Kidney (tissue), 14 donors: ENCODE data around the gene CPS1. TPM values are rescaled to one million over a fixed set of nuclear protein-coding genes. Genes with fewer than 3 reads are reported as not detected.
A peak's percentile ranks its signal among the peaks of the same experiment; 100 is the strongest.

ENCODE experiments used
- DNase-seq, 5 donors: peaks; one replicate each; pipeline ENCODE4 v3.0.0-alpha.2; 2013 to 2020
- FAIRE-seq: peaks from 2 replicates; lab custom pipeline; 2012; peaks lifted over from hg19 to GRCh38; lab: Jason Lieb, UNC
- H3K27ac ChIP-seq, 2 donors: one replicate each; pipeline ENCODE4 v1.7.0; 2013; ENCODE audit warnings: low read depth in 2 of 2, low read length in 2 of 2, inconsistent platforms in 1 of 2
- H3K27me3 ChIP-seq: one replicate; pipeline ENCODE4 v1.7.1; 2013; ENCODE audit warnings: low read length, inconsistent platforms; ENCODE audit not compliant: control insufficient read depth, insufficient read depth
- H3K36me3 ChIP-seq, 3 donors: one replicate each; pipeline versions ENCODE4 v1.7.0 to v1.7.1; 2013; ENCODE audit warnings: low read length in 3 of 3, control low read depth in 1 of 3, inconsistent platforms in 1 of 3; ENCODE audit not compliant: insufficient read depth in 3 of 3, control insufficient read depth in 2 of 3
- H3K4me1 ChIP-seq, 3 donors: one replicate each; pipeline versions ENCODE4 v1.7.0 to v1.7.1; 2013; ENCODE audit warnings: low read length in 3 of 3, inconsistent platforms in 1 of 3, low read depth in 1 of 3; ENCODE audit not compliant: control insufficient read depth in 2 of 3, insufficient read depth in 2 of 3
- H3K4me3 ChIP-seq, 3 donors: one replicate each; pipeline versions ENCODE4 v1.7.0 to v1.8.1; 2013; ENCODE audit warnings: low read length in 3 of 3, control low read depth in 1 of 3, inconsistent platforms in 1 of 3
- H3K9ac ChIP-seq, 3 donors: one replicate each; pipeline versions ENCODE4 v1.7.0 to v1.7.1; 2013; ENCODE audit warnings: low read length in 3 of 3, control low read depth in 1 of 3, inconsistent platforms in 1 of 3
- H3K9me3 ChIP-seq, 3 donors: one replicate each; pipeline versions ENCODE4 v1.7.0 to v1.7.1; 2013; ENCODE audit warnings: low read length in 3 of 3, control low read depth in 1 of 3, inconsistent platforms in 1 of 3; ENCODE audit not compliant: control insufficient read depth in 2 of 3, insufficient read depth in 1 of 3
- CTCF ChIP-seq: IDR thresholded peaks from 3 replicates; pipeline ENCODE4 v1.5.1; 2012; ENCODE audit warnings: mild to moderate bottlenecking, moderate library complexity, borderline replicate concordance; ENCODE audit not compliant: insufficient read depth; ENCODE audit errors: extremely low read depth
- intact Hi-C: fragments of 100-400 bp; cut with DNase I; formaldehyde crosslinking; loops from one replicate; pipeline ENCODE4 v1.11.1; 2022
- polyA plus RNA-seq: library from polyadenylated mRNA; stranded (reverse); fragments of 350-450 nt; fragmentation: Illumina TruSeq; extraction: RNeasy Lipid Tissue Mini Kit (QIAGEN cat#74804); gene quantifications from one replicate; pipeline ENCODE4 v1.2.3, GENCODE V29; 2014; ENCODE audit warnings: low read depth, low replicate concordance; ENCODE audit not compliant: insufficient read depth
- total RNA-seq: library from RNA; stranded (reverse); fragmentation: NEBNext Ultra II Directional; extraction: Animal tissue kit (Norgen Biotek cat#: 25700); gene quantifications from one replicate; pipeline ENCODE4 v1.2.1, GENCODE V29; 2021
- donor health status: control.
- donor health status: control.
- donor health status: control.
- donor health status: control.
- donor health status: control.
- donor health status: DM: yes; HTN: yes; CAD: no.
- donor health status: Normal renal cell carcinoma (clear cell type).

Gene CPS1
- total and polyA plus RNA-seq, 2 donors from 2014 or later: 6.7 TPM

GRCh38 chr2:210715560-210716082 lies 159.2 kb downstream of the CPS1 start:
- H3K27ac ChIP-seq: no peak overlapping the region
- no peak overlapping the region for H3K9ac ChIP-seq
- H3K9me3 ChIP-seq: no peaks in the 10 kb centered on the region
- no peaks in the 10 kb centered on the region for H3K36me3 ChIP-seq
- no peaks in the 10 kb centered on the region for H3K27me3 ChIP-seq
- no peaks in the 10 kb centered on the region for H3K4me1 ChIP-seq
- H3K4me3 ChIP-seq: no peak overlapping the region
- intact Hi-C loops: no loop called here
- FAIRE-seq (no peak), DNase-seq (no peak)
- no peak for TF ChIP-seq CTCF

- H3K4me1 ChIP-seq: no peaks in the 10 kb centered on the region
- intact Hi-C loops: no loop called here
- FAIRE-seq: no peak
- H3K27me3 ChIP-seq: no peaks in the 10 kb centered on the region
- no peaks in the 10 kb centered on the region for H3K9me3 ChIP-seq
- no peak for DNase-seq
- no peaks in the 10 kb centered on the region for H3K36me3 ChIP-seq
- H3K4me3 ChIP-seq: no peak overlapping the region
- H3K27ac ChIP-seq: no peak overlapping the region
- TF ChIP-seq CTCF: no peak
- no peak overlapping the region for H3K9ac ChIP-seq
Measured at GRCh38 chr2:210718503-210718902, 162.1 kb downstream of the CPS1 start.

GRCh38 chr2:210722092-210722491 lies 165.7 kb downstream of the CPS1 start:
- H3K27ac ChIP-seq: no peak overlapping the region
- H3K4me3 ChIP-seq: no peak overlapping the region
- H3K4me1 ChIP-seq: no peaks in the 10 kb centered on the region
- intact Hi-C loops: no loop called here
- H3K36me3 ChIP-seq: no peaks in the 10 kb centered on the region
- DNase-seq: no peak
- peak; percentile 29 for FAIRE-seq
- no peak overlapping the region for H3K9ac ChIP-seq
- H3K9me3 ChIP-seq: no peaks in the 10 kb centered on the region
- no peaks in the 10 kb centered on the region for H3K27me3 ChIP-seq
- TF ChIP-seq CTCF: no peak

GRCh38 chr2:210727549-210727948 lies 171.2 kb downstream of the CPS1 start:
- H3K27me3 ChIP-seq: no peaks in the 10 kb centered on the region
- no peak overlapping the region for H3K27ac ChIP-seq
- H3K9ac ChIP-seq: no peak overlapping the region
- H3K4me1 ChIP-seq: no peaks in the 10 kb centered on the region
- no peaks in the 10 kb centered on the region for H3K9me3 ChIP-seq
- intact Hi-C loops: no loop called here
- H3K4me3 ChIP-seq: no peak overlapping the region
- FAIRE-seq (no peak), DNase-seq (no peak)
- H3K36me3 ChIP-seq: no peaks in the 10 kb centered on the region
- no peak for TF ChIP-seq CTCF
